HUES48 (cell line): ENCODE data around the gene SPRYD3.
"Not testable (repeated sequence)": the region's sequence is repeated elsewhere in the genome, so short reads cannot be mapped to it uniquely, and the experiment has no call there.

Experiments used
- H3K27ac ChIP-seq: one replicate; pipeline ENCODE4 v1.7.0; 2013; ENCODE audit warnings: low read depth, low read length, inconsistent platforms
- H3K27me3 ChIP-seq: 2 replicates; pipeline ENCODE4 v1.6.1; 2013; ENCODE audit warnings: mild to moderate bottlenecking, low read length; ENCODE audit not compliant: control insufficient read depth, insufficient read depth
- H3K36me3 ChIP-seq: 2 replicates; pipeline ENCODE4 v1.6.1; 2013; ENCODE audit warnings: low read length; ENCODE audit not compliant: control insufficient read depth, insufficient read depth
- H3K4me1 ChIP-seq: 2 replicates; pipeline ENCODE4 v1.6.1; 2013; ENCODE audit warnings: mild to moderate bottlenecking, low read length; ENCODE audit not compliant: control insufficient read depth, insufficient read depth
- H3K4me3 ChIP-seq: 2 replicates; pipeline ENCODE4 v1.5.1; 2013; ENCODE audit warnings: mild to moderate bottlenecking, low read depth, low read length
- H3K9ac ChIP-seq: 2 replicates; pipeline ENCODE4 v1.6.1; 2013; ENCODE audit warnings: mild to moderate bottlenecking, low read depth, low read length, moderate library complexity
- H3K9me3 ChIP-seq: 2 replicates; pipeline ENCODE4 v1.6.1; 2013; ENCODE audit warnings: low read length; ENCODE audit not compliant: control insufficient read depth, insufficient read depth

SPRYD3 gene

GRCh38 chr12:53100466-53101151 is 21.4 kb upstream of the SPRYD3 start:
- Histone ChIP-seq H3K27me3 (peaks cover 36% of the 10 kb centered on the region), H3K36me3 (no peaks in the 10 kb centered on the region), H3K9me3 (no peaks in the 10 kb centered on the region), H3K4me1 (peaks cover 20% of the 10 kb centered on the region), H3K4me3 (no peak overlapping the region), H3K27ac (no peak overlapping the region), H3K9ac (no peak overlapping the region)

GRCh38 chr12:53099071-53099882 is 20.1 kb upstream of the SPRYD3 start:
- H3K4me1 ChIP-seq: peaks cover 20% of the 10 kb centered on the region
- H3K9ac ChIP-seq: no peak overlapping the region
- H3K9me3 ChIP-seq: no peaks in the 10 kb centered on the region
- H3K36me3 ChIP-seq: no peaks in the 10 kb centered on the region
- H3K27me3 ChIP-seq: peaks cover 37% of the 10 kb centered on the region
- peak overlapping the region; percentile 1 for H3K27ac ChIP-seq
- H3K4me3 ChIP-seq: peak overlapping the region; percentile 83

GRCh38 chr12:53098354-53098981 is 19.3 kb upstream of the SPRYD3 start:
- Histone ChIP-seq H3K27me3 (peaks cover 37% of the 10 kb centered on the region), H3K36me3 (no peaks in the 10 kb centered on the region), H3K4me1 (peaks cover 20% of the 10 kb centered on the region), H3K9me3 (no peaks in the 10 kb centered on the region), H3K4me3 (peak overlapping the region; percentile 83), H3K27ac (no peak overlapping the region), H3K9ac (no peak overlapping the region)

GRCh38 chr12:53097564-53098353 is 18.6 kb upstream of the SPRYD3 start, which contains the start of gene IGFBP6:
Gene IGFBP6 (plus strand): TSS chr12:53097667. CDS start chr12:53097718, 51 bp downstream.
- no peak within 1 kb of the TSS for H3K27ac ChIP-seq
- H3K9me3 ChIP-seq: no peaks in the 10 kb centered on the region
- H3K9ac ChIP-seq: no peak within 1 kb of the TSS

GRCh38 chr12:53097207-53097563 is 18.0 kb upstream of the SPRYD3 start:
- Histone ChIP-seq H3K4me1 (peaks cover 20% of the 10 kb centered on the region), H3K27ac (no peak overlapping the region), H3K9ac (no peak overlapping the region)

More at GRCh38 chr12:53097564-53098353, 18.6 kb upstream of the SPRYD3 start, which contains the start of gene IGFBP6:
- Histone ChIP-seq H3K4me3 (peak within 1 kb of the TSS; percentile 83), H3K27me3 (peaks cover 37% of the 10 kb centered on the region), H3K4me1 (peaks cover 20% of the 10 kb centered on the region), H3K36me3 (no peaks in the 10 kb centered on the region)

GRCh38 chr12:53096759-53097158 is 17.6 kb upstream of the SPRYD3 start:
- Histone ChIP-seq H3K4me1 (peaks cover 20% of the 10 kb centered on the region), H3K9me3 (no peaks in the 10 kb centered on the region), H3K9ac (no peak overlapping the region), H3K36me3 (no peaks in the 10 kb centered on the region), H3K27ac (no peak overlapping the region), H3K27me3 (peaks cover 37% of the 10 kb centered on the region), H3K4me3 (peak overlapping the region; percentile 83)

More at GRCh38 chr12:53097207-53097563, 18.0 kb upstream of the SPRYD3 start:
- Histone ChIP-seq H3K27me3 (peaks cover 37% of the 10 kb centered on the region), H3K9me3 (no peaks in the 10 kb centered on the region), H3K36me3 (no peaks in the 10 kb centered on the region), H3K4me3 (peak overlapping the region; percentile 83)

GRCh38 chr12:53096089-53096741 is 17.0 kb upstream of the SPRYD3 start:
- Histone ChIP-seq H3K27me3 (peaks cover 37% of the 10 kb centered on the region), H3K9me3 (no peaks in the 10 kb centered on the region), H3K4me1 (peaks cover 23% of the 10 kb centered on the region), H3K4me3 (peak overlapping the region; percentile 83), H3K36me3 (no peaks in the 10 kb centered on the region), H3K9ac (no peak overlapping the region), H3K27ac (no peak overlapping the region)

- H3K9ac ChIP-seq, H3K9me3 ChIP-seq, H3K4me3 ChIP-seq, H3K36me3 ChIP-seq, H3K27ac ChIP-seq: not testable (repeated sequence)
- Histone ChIP-seq H3K27me3 (peaks cover 43% of the 10 kb centered on the region), H3K4me1 (peaks cover 23% of the 10 kb centered on the region)
Measured at GRCh38 chr12:53095596-53095895, 16.4 kb upstream of the SPRYD3 start.

GRCh38 chr12:53094796-53095595 is 15.8 kb upstream of the SPRYD3 start:
- Histone ChIP-seq H3K27me3 (peaks cover 48% of the 10 kb centered on the region), H3K4me1 (peaks cover 23% of the 10 kb centered on the region)
- H3K9me3 ChIP-seq, H3K27ac ChIP-seq, H3K36me3 ChIP-seq, H3K4me3 ChIP-seq, H3K9ac ChIP-seq: not testable (repeated sequence)

- Histone ChIP-seq H3K36me3 (no peaks in the 10 kb centered on the region), H3K9ac (no peak overlapping the region), H3K27me3 (peaks cover 48% of the 10 kb centered on the region), H3K27ac (peak overlapping the region; percentile 32), H3K4me1 (peaks cover 23% of the 10 kb centered on the region), H3K4me3 (no peak overlapping the region), H3K9me3 (no peaks in the 10 kb centered on the region)
Measured at GRCh38 chr12:53094394-53094787, 15.2 kb upstream of the SPRYD3 start.
